OCI-LY7 (cell line): ENCODE data around the gene CDC34. TPM values are rescaled to one million over a fixed set of nuclear protein-coding genes. Genes with fewer than 3 reads are reported as not detected.

Experiments
- BruUV-seq: library from RNA; stranded (reverse); fragments of 400-500 nt; replicated peaks from 2 replicates; lab custom pipeline; 2021; lab: Mats Ljungman, UMichigan
- CTCF ChIA-PET: fragments of 300-600 bp; sonication (Branson Sonifier 250); formaldehyde crosslinking; loops from one replicate; lab custom pipeline; 2022; ENCODE audit warnings: antibody characterized with exemption; ENCODE audit not compliant: unreplicated experiment; lab: Charles Lee
- POLR2A ChIA-PET: fragments of 300-600 bp; sonication (Branson Sonifier 250); formaldehyde crosslinking; loops from one replicate; lab custom pipeline; 2022; ENCODE audit warnings: antibody characterized with exemption; lab: Charles Lee
- DNase-seq: peaks from one replicate; pipeline ENCODE4 v3.0.0-alpha.2; 2015; ENCODE audit warnings: low spot score
- H2AFZ ChIP-seq: fragments of 200-600 bp; sonication (generic), shearing (Covaris generic); 2 replicates; pipeline ENCODE4 v1.6.1; 2014; ENCODE audit warnings: mild to moderate bottlenecking, antibody characterized with exemption, low read length, moderate library complexity
- H3K27ac ChIP-seq: fragments of 200-600 bp; sonication (generic); 2 replicates; pipeline ENCODE4 v1.5.1; 2014; ENCODE audit warnings: mixed run types, low read depth, mild to moderate bottlenecking, moderate library complexity, low read length, inconsistent platforms; ENCODE audit not compliant: poor library complexity, severe bottlenecking
- H3K36me3 ChIP-seq: fragments of 200-600 bp; sonication (generic); 2 replicates; pipeline ENCODE4 v1.6.1; 2014; ENCODE audit warnings: mild to moderate bottlenecking, antibody characterized with exemption, low read length, moderate library complexity, mixed read lengths; ENCODE audit not compliant: insufficient read depth
- H3K4me1 ChIP-seq: fragments of 200-600 bp; sonication (generic); 2 replicates; pipeline ENCODE4 v1.5.1; 2014; ENCODE audit warnings: mild to moderate bottlenecking, low read length; ENCODE audit not compliant: insufficient read depth, poor library complexity, severe bottlenecking
- H3K4me2 ChIP-seq: fragments of 200-600 bp; sonication (generic); 2 replicates; pipeline ENCODE4 v1.6.1; 2014; ENCODE audit warnings: mild to moderate bottlenecking, low read length
- H3K4me3 ChIP-seq: fragments of 200-600 bp; sonication (generic); 2 replicates; pipeline ENCODE4 v1.5.1; 2014; ENCODE audit warnings: mild to moderate bottlenecking, low read depth, low read length; ENCODE audit not compliant: poor library complexity, severe bottlenecking
- H3K79me2 ChIP-seq: fragments of 200-600 bp; sonication (generic); 2 replicates; pipeline ENCODE4 v1.6.1; 2016; ENCODE audit warnings: low read depth, mild to moderate bottlenecking, low read length, moderate library complexity, mixed read lengths; ENCODE audit not compliant: insufficient read depth
- H3K9me2 ChIP-seq: fragments of 200-600 bp; sonication (generic); 2 replicates; pipeline ENCODE4 v1.6.1; 2016; ENCODE audit warnings: mild to moderate bottlenecking, low read length, mixed read lengths; ENCODE audit not compliant: insufficient read depth
- H3K9me3 ChIP-seq: fragments of 200-600 bp; sonication (generic); 2 replicates; pipeline ENCODE4 v1.6.1; 2014; ENCODE audit warnings: mild to moderate bottlenecking, mixed run types, low read length, mixed read lengths
- H4K20me1 ChIP-seq: fragments of 200-600 bp; sonication (generic); 2 replicates; pipeline ENCODE4 v1.6.1; 2014; ENCODE audit warnings: mild to moderate bottlenecking, antibody characterized with exemption, low read length, moderate library complexity, mixed read lengths; ENCODE audit not compliant: insufficient read depth
- EZH2phosphoT487 ChIP-seq: fragments of 200-600 bp; sonication (generic); IDR thresholded peaks from 2 replicates; pipeline ENCODE4 v1.6.1; 2018; ENCODE audit warnings: low read depth, borderline replicate concordance, mild to moderate bottlenecking, mixed run types, antibody characterized with exemption, low read length, moderate library complexity, mixed read lengths
- intact Hi-C: fragments of 100-400 bp; cut with micrococcal nuclease; formaldehyde crosslinking; loops from one replicate; pipeline ENCODE4 v1.10.0; 2022; ENCODE audit not compliant: unreplicated experiment
- total RNA-seq, 2 experiments: library from RNA; depleted of rRNA in 1 of 2; stranded (reverse); fragments of >200 nt in 1 of 2; shearing (Covaris generic) in 1 of 2; gene quantifications; 2 replicates each; pipeline ENCODE4 v1.2.3, GENCODE V29; 2014 to 2022
- TF ChIP-seq, protein P1 (sequence below): fragments of 200-600 bp; sonication (generic); conservative IDR thresholded peaks from 2 replicates; pipeline ENCODE4 v1.5.1; 2014; ENCODE audit warnings: mild to moderate bottlenecking, antibody characterized with exemption, low read length, moderate library complexity, mixed read lengths

The CDC34 gene
- total RNA-seq, 2 experiments from 2014 or later = 58.2 to 77.2 TPM

DNA sequence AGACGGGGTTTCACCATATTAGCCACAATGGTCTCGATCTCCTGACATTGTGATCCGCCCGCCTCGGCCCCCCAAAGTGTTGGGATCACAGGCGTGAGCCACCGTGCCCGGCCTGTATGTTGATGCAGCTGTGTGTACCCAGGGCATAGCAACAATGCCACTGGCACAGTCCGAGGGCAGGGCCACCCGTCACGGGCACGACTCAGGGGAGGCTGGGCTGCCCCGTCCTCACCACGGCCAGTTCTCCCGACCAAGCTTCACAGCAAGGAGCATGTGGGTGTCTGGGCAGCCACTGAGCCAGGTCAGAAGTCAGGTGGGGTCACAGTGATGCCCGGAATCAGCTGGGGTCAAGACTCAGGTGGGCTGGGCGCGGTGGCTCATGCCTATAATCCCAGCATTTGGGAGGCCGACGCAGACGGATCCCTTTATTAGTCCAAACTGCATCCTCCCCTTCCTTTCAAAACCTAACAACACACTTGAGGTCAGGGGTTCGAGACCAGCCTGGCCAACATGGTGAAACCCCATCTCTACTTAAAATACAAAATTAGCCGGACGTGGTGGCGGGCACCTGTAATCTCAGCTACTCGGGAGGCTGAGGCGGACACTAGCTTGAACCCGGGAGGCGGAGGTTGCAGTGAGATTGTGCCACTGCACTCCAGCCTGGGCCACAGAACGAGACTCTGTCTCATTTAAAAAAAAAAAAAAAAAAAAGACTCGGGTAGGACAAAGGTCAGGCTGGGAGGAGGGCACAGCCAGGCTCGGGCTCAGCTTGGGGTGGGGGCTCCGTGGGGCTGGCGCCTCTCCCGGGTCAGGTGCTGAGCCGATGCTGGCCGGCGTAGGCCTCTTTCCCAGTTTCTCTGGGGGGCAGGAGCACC, 1.2 kb upstream of the CDC34 start:
- H4K20me1 ChIP-seq = peaks cover 8% of the 10 kb centered on the region
- H3K4me2 ChIP-seq = peak overlapping the region; percentile 45
- H2AFZ ChIP-seq = peak overlapping the region; percentile 62; the same call in 1 of the 2 replicates
- peak overlapping the region; percentile 96 for H3K4me3 ChIP-seq
- H3K4me1 ChIP-seq = peaks cover 17% of the 10 kb centered on the region
- H3K9me2 ChIP-seq = no peaks in the 10 kb centered on the region
- no TSS peak for BruUV-seq
- no peak for DNase-seq
- POLR2A ChIA-PET = interaction anchor here (2.4 kb wide), 1 partner anchor 19 kb away, joined by 9 read pairs; no protein-coding TSS in a partner anchor
- intact Hi-C loops = loop anchor here (5.0 kb wide), 1 partner anchor 42 kb away; the partner anchor contains the start of gene BSG
- peak overlapping the region; percentile 50 for H3K27ac ChIP-seq
- CTCF ChIA-PET = interaction anchor here (0.6 to 0.7 kb wide), 2 partner anchors 20 to 25 kb away, joined by 5 to 8 read pairs; no protein-coding TSS in a partner anchor
- no peaks in the 10 kb centered on the region; the same call in 1 of the 2 replicates for H3K36me3 ChIP-seq
- no peaks in the 10 kb centered on the region for H3K9me3 ChIP-seq
- no peak for TF ChIP-seq EZH2phosphoT487
- TF ChIP-seq, protein P1, sequence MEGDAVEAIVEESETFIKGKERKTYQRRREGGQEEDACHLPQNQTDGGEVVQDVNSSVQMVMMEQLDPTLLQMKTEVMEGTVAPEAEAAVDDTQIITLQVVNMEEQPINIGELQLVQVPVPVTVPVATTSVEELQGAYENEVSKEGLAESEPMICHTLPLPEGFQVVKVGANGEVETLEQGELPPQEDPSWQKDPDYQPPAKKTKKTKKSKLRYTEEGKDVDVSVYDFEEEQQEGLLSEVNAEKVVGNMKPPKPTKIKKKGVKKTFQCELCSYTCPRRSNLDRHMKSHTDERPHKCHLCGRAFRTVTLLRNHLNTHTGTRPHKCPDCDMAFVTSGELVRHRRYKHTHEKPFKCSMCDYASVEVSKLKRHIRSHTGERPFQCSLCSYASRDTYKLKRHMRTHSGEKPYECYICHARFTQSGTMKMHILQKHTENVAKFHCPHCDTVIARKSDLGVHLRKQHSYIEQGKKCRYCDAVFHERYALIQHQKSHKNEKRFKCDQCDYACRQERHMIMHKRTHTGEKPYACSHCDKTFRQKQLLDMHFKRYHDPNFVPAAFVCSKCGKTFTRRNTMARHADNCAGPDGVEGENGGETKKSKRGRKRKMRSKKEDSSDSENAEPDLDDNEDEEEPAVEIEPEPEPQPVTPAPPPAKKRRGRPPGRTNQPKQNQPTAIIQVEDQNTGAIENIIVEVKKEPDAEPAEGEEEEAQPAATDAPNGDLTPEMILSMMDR = no peak
- H3K79me2 ChIP-seq = peaks cover 7% of the 10 kb centered on the region; the same call in 1 of the 2 replicates

DNA sequence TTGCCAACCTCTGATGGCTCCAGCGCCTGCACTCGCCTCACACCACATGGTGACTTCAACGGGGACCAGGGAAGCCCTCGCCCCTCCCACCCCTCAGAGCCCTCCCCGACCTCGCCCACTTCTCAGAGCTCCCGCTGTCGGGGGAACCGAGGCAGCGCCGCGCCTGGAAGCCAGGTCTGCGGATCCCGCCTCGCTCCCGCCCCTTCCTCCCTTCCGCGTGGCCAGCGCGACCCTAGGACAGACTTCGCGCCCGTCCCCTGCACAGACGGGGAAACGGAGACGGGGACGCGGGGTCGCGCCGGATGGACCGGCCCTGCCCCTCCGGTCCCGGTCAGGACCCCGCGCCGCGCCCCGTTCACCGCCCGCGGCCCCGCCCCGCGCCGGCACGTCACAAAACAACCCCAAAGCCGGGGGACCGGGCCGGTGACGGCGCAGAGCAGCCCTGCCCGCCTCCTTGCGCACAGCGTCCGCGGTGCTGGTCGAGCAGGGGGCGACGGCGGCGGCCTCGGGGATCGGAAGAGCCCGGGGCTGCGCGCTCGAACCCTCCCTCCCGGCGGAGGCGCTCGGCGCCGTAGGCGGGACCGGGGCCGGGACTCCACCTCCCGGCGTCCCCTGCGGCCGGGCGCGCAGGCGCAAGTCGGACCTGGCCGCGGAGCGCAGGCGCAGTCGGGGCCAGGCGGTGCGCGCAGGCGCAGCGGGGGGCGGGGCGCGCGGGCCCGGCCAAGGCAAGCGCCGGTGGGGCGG, 379 bp upstream of the CDC34 start:
- BruUV-seq = no TSS peak
- Histone ChIP-seq H3K4me2 (peak overlapping the region; percentile 45), H2AFZ (peak overlapping the region; percentile 62), H3K79me2 (peaks cover 7% of the 10 kb centered on the region; the same call in 1 of the 2 replicates), H3K27ac (peak overlapping the region; percentile 50), H3K36me3 (peaks cover 1% of the 10 kb centered on the region), H3K9me2 (no peaks in the 10 kb centered on the region), H3K9me3 (no peaks in the 10 kb centered on the region), H3K4me1 (peaks cover 17% of the 10 kb centered on the region), H3K4me3 (peak overlapping the region; percentile 96), H4K20me1 (peaks cover 8% of the 10 kb centered on the region)
- POLR2A ChIA-PET = interaction anchor here (0.6 to 2.4 kb wide), 4 partner anchors 20 to 168 kb away, joined by 3 to 9 read pairs (median 3); no protein-coding TSS in a partner anchor
- TF ChIP-seq EZH2phosphoT487 = no peak
- TF ChIP-seq, protein P1 = peak; percentile 35; the same call in 1 of the 2 replicates
- intact Hi-C loops = loop anchor here (5.0 kb wide), 1 partner anchor 41 kb away; the partner anchor contains the start of gene BSG
- DNase-seq = peak; percentile 92
- CTCF ChIA-PET = interaction anchor here (0.6 to 0.7 kb wide), 2 partner anchors 21 to 26 kb away, joined by 5 to 8 read pairs; no protein-coding TSS in a partner anchor
